Measurements from ENCODE around the gene NDC80. TPM values are rescaled to one million over a fixed set of nuclear protein-coding genes. Genes with fewer than 3 reads are reported as not detected.
A peak's percentile ranks its signal among the peaks of the same experiment; 100 is the strongest.

The NDC80 gene
- total and polyA plus RNA-seq, 12 donors = 0.17 to 2.7 (median 0.34) TPM; not detected in 2

GRCh38 chr18:2545155-2545554, 26.2 kb upstream of the NDC80 start:
- TF ChIP-seq CTCF (IDR thresholded peaks at IDR 0.05) = no peak
- H3K27me3 ChIP-seq = no peaks in the 10 kb centered on the region
- peaks cover 0 to 47% (median 0%) of the 10 kb centered on the region in 9 donors for H3K36me3 ChIP-seq
- intact Hi-C loops (cut with DNase I) = loop anchor here in 8 of 10 donors (5.0 to 10.0 kb wide), 8 partner anchors 208 to 1683 kb away; no protein-coding TSS in a partner anchor
- no peak overlapping the region for H3K27ac ChIP-seq
- no peaks in the 10 kb centered on the region for H3K9me3 ChIP-seq
- H3K4me1 ChIP-seq = no peaks in the 10 kb centered on the region
- DNase-seq = no peak
- no peak for ATAC-seq
- 75 to 87% methylated on average over 2 of the region's 2 CpGs for WGBS, 2 donors
- no peak overlapping the region for H3K4me3 ChIP-seq

GRCh38 chr18:2547477-2548087, 23.8 kb upstream of the NDC80 start:
- Histone ChIP-seq H3K36me3 (peaks cover 0 to 63% (median 5%) of the 10 kb centered on the region in 9 donors), H3K27ac (no peak overlapping the region), H3K4me1 (no peaks in the 10 kb centered on the region), H3K4me3 (no peak overlapping the region), H3K9me3 (no peaks in the 10 kb centered on the region), H3K27me3 (no peaks in the 10 kb centered on the region)
- intact Hi-C loops (cut with DNase I) = loop anchor here in 8 of 10 donors (2.0 to 10.0 kb wide), 10 partner anchors 210 to 1685 kb away; no protein-coding TSS in a partner anchor
- peak; percentile 36 to 72 (median 61) for TF ChIP-seq CTCF (IDR thresholded peaks at IDR 0.05)
- 56% methylated on average over 4 of the region's 4 CpGs for WGBS, 2 donors
- DNase-seq = no peak
- ATAC-seq = peak in 2 of 8 donors; percentile 42 to 55

- Histone ChIP-seq H3K4me3 (no peak overlapping the region), H3K27ac (no peak overlapping the region), H3K4me1 (no peaks in the 10 kb centered on the region), H3K27me3 (no peaks in the 10 kb centered on the region), H3K9me3 (no peaks in the 10 kb centered on the region), H3K36me3 (peaks cover 0 to 70% (median 5%) of the 10 kb centered on the region in 9 donors)
- no peak for TF ChIP-seq CTCF (IDR thresholded peaks at IDR 0.05)
- ATAC-seq (no peak), DNase-seq (no peak)
- intact Hi-C loops (cut with DNase I) = loop anchor here in 8 of 10 donors (5.0 to 10.0 kb wide), 8 partner anchors 212 to 1687 kb away; no protein-coding TSS in a partner anchor
- 99 to 100% methylated on average over 1 to 2 of the region's 2 CpGs for WGBS, 2 donors
These were observed 21.9 kb upstream of the NDC80 start for GRCh38 chr18:2549462-2549861.

GRCh38 chr18:2551425-2551824, 19.9 kb upstream of the NDC80 start:
- 86 to 97% methylated on average over 3 of the region's 3 CpGs for WGBS, 2 donors
- peaks cover 0 to 67% (median 5%) of the 10 kb centered on the region in 9 donors for H3K36me3 ChIP-seq
- H3K4me1 ChIP-seq = no peaks in the 10 kb centered on the region
- no peak overlapping the region for H3K27ac ChIP-seq
- ATAC-seq (no peak), DNase-seq (no peak)
- H3K4me3 ChIP-seq = no peak overlapping the region
- no peak for TF ChIP-seq CTCF (IDR thresholded peaks at IDR 0.05)
- intact Hi-C loops (cut with DNase I) = loop anchor here in 1 of 10 donors (5.0 kb wide), 1 partner anchor 1689 kb away; no protein-coding TSS in a partner anchor
- no peaks in the 10 kb centered on the region for H3K27me3 ChIP-seq
- H3K9me3 ChIP-seq = no peaks in the 10 kb centered on the region

All from heart right ventricle (tissue), 16 donors.